Stimulated activated CD8-positive, alpha-beta memory T cell treated with anti-CD3 and anti-CD28 coated beads, Interleukin-7, amount 100 ng/mL, for 4 hours (primary cell): ENCODE data around the gene RABGAP1.

ENCODE experiments used
- DNase-seq, 2 donors: peaks; one replicate each; pipeline ENCODE4 v3.0.0-alpha.2; 2020; ENCODE audit warnings: low read depth in 2 of 2

Gene RABGAP1

GRCh38 chr9:123046406-123047195 is 105.8 kb downstream of the RABGAP1 start:
- DNase-seq: no peak

- DNase-seq: no peak
These were observed 107.9 kb downstream of the RABGAP1 start for GRCh38 chr9:123048748-123049147.

GRCh38 chr9:123049589-123050222 is 108.9 kb downstream of the RABGAP1 start:
- no peak for DNase-seq

GRCh38 chr9:123053046-123053445 is 112.2 kb downstream of the RABGAP1 start:
- DNase-seq: no peak

- no peak for DNase-seq
These were observed 112.9 kb downstream of the RABGAP1 start for GRCh38 chr9:123053711-123054110.

- DNase-seq: no peak
These were observed 118.0 kb downstream of the RABGAP1 start for GRCh38 chr9:123058834-123059233.

- no peak for DNase-seq
These were observed 118.8 kb downstream of the RABGAP1 start for GRCh38 chr9:123059472-123060220.

GRCh38 chr9:123061216-123061615 is 120.4 kb downstream of the RABGAP1 start:
- no peak for DNase-seq

GRCh38 chr9:123062351-123063176 is 121.7 kb downstream of the RABGAP1 start:
- DNase-seq: no peak

- no peak for DNase-seq
These were observed 122.4 kb downstream of the RABGAP1 start for GRCh38 chr9:123063177-123063598.

- DNase-seq: no peak
These were observed 123.1 kb downstream of the RABGAP1 start for GRCh38 chr9:123063896-123064295.

GRCh38 chr9:123064716-123065115 is 123.9 kb downstream of the RABGAP1 start:
- no peak for DNase-seq

- DNase-seq: no peak
These were observed 124.4 kb downstream of the RABGAP1 start for GRCh38 chr9:123065196-123065595.

GRCh38 chr9:123067136-123067535 is 126.3 kb downstream of the RABGAP1 start:
- DNase-seq: no peak

- no peak for DNase-seq
These were observed 128.2 kb downstream of the RABGAP1 start for GRCh38 chr9:123069010-123069481.

- DNase-seq: no peak
These were observed 129.4 kb downstream of the RABGAP1 start for GRCh38 chr9:123070198-123070597.

- no peak for DNase-seq
These were observed 131.7 kb downstream of the RABGAP1 start for GRCh38 chr9:123072407-123072995.

- no peak for DNase-seq
These were observed 132.6 kb downstream of the RABGAP1 start for GRCh38 chr9:123073441-123073840.

GRCh38 chr9:123073991-123074422 is 133.2 kb downstream of the RABGAP1 start:
- DNase-seq: no peak

- DNase-seq: no peak
These were observed 133.8 kb downstream of the RABGAP1 start for GRCh38 chr9:123074628-123075027.

- DNase-seq: no peak
These were observed 139.6 kb downstream of the RABGAP1 start for GRCh38 chr9:123080444-123080843.
